Right kidney (tissue), 1 donor: ENCODE measurements around the gene TIMP2.
"Not testable (repeated sequence)": the region's sequence is repeated elsewhere in the genome, so short reads cannot be mapped to it uniquely, and the experiment has no call there.

ENCODE experiments used
- DNase-seq: peaks from one replicate; pipeline ENCODE4 v3.0.0-alpha.2; 2016

TIMP2 gene

DNA sequence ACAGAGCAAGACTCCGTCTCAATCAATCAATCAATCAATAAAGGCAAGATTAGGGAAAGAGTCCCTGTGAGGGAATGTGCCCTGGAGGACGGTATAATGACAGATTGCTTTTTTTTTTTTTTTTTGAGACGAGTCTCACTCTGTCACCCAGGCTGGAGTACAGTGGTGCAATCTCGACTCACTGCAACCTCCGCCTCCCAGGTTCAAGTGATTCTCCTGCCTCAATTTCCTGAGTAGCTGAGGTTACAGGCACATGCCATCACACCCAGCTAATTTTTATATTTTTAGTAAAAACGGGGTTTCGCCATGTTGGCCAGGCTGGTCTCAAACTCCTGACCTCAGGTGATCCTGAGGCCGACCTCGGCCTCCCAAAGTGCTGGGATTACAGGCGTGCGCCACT lies 35.1 kb downstream of the TIMP2 start:
- DNase-seq: not testable (repeated sequence)

DNA sequence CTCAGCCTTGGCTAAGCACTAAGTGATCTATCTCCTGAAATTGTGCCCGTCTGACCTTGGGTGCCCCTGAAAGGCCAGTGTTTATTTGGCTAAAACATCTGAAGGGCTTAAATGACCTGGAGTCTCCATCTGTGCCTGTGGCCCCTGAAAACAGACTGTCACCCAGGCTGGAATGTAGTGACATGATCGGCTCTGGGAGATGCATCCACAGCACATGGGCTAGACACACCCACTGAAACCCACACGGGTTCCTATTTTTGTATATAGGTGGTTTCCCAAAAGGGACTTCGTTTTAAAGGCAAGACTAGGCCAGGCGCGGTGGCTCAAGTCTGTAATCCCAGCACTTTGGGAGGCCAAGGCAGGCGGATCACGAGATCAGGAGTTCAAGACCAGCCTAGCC lies 35.7 kb downstream of the TIMP2 start:
- DNase-seq: no peak

DNA sequence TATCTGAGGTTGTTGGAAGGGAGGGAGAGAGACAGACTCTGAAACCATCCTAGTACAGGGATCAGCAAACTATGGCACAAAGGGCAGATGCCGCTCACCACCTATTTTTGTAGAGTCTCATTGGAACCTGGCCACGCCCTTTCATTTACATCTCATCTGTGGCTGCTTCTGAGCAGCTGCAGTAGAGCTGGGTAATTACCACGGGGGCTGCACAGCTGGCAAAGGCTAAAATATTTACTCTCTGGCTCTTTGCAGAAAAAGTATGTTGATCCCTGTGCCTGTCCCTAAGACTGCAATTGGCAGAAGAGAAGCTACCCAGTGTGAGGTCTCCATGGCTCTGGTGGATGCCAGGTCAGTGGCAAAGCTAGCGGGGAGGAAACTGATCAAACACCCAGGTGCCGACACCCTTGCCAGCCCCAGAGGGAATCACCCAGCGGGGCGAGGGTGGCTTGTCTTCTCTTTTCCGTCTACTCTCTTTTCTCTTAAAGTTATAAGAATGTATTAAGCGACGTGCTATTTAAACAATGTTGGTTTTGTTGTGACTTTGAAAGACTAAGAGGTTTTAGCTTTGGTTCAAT lies 36.2 kb downstream of the TIMP2 start:
- DNase-seq: no peak

DNA sequence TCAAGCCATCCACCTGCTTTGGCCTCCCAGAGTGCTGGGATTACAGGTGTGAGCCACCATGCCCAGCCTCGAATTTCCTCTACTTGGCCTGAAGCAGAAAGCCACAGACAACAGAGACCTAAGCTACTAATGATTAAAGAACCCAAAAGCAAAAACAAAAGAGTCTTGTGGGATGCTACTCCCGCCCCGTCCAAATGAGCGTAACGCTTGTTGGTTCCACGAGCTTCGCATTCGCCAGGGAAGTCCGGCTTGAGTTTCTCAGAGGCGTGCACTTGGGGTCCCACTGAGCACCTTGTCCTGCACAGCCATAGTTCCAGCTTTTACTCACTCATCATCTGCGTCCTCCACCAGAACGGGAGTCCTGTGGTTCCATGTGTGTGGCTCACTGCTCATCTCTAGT lies 38.2 kb downstream of the TIMP2 start:
- DNase-seq: no peak

DNA sequence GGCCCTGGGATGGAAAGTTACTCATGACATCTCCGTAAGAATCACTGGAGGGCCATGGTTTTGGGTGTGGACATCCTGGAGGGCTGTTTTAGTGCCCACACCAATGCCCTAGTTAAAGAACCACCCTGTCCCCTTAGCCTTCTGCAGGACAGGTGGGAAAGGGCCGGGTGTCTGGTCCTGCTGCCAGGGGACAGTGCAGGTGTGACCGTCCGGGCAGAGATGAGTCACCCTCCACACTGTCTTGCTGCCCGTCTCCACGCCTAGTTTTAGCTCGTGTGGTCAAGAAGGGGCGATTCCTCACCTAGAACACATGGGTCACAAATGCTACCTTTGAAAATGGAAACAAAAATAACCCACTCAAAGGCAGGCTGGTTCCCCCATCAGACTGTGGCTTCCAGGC lies 39.2 kb downstream of the TIMP2 start:
- DNase-seq: no peak

DNA sequence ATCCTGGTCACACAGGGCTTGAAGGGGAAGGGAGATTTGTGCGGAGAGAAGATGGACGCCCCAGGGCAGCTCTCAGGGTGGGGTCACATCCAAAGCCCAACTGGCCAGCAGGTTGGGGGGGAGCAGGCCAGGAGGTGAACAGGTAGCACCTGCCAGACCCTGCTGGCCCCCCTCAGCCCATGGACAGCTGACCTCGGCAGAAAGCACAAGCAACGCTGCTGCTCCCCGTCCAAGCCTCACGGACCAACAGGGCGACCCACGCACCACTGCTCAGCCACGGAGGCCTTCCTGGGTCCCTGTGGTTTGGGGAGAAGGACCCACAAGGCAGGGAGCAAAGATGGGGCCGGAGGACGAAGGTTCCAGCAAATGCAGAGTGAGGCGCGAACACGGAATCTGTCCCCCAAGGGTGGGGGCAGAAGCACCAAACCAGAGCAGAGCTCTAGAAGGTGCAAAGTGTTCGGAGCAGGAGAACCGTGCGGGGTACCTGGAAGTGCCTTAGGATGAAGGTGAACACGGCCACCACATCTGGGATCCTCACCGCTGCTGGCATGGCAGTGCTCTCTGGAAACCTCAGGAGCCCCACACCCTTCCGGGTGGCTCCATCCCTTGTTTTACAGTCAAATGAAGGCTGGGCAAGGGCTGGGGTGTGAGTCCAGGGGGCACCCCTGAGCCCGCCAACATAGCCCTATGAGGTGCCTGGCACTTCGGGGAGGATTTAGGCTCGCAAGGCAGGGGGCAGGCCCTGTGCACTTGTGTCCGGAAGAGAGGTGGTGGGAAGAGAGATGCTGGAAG lies 40.1 kb downstream of the TIMP2 start:
- DNase-seq: no peak

DNA sequence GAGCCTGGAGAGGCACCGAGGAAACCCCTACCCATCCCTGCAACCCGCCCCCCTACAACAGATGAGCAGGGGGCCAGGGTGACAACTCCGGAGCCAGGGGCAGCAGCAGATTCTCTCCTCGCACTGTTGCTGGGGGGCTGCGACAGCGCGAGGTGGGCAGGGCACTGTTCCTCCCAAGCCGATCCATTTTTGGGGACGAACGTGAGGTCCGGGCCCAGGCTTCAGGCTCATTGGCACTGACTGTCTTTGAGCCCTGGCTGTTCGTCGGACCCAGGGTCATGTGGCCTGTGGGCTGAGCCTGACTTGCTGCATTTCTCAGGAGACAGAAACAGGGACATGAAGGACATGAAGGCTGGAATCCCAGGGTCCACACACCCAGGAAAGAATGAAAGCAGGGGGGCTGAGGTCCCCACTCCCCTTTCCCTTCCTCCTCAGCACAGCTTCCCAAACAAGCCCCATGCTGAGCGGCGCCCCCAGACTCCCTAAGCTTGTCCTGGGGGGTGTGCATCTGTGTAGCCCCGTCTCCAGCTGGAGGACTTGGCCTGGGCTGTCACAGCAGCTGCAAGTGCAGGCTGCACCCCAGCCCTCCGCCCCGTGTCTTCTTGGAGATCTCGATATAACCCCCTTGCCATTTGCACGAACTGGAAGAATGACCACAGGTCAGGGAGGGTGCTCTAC lies 40.9 kb downstream of the TIMP2 start:
- DNase-seq: peak; percentile 31

DNA sequence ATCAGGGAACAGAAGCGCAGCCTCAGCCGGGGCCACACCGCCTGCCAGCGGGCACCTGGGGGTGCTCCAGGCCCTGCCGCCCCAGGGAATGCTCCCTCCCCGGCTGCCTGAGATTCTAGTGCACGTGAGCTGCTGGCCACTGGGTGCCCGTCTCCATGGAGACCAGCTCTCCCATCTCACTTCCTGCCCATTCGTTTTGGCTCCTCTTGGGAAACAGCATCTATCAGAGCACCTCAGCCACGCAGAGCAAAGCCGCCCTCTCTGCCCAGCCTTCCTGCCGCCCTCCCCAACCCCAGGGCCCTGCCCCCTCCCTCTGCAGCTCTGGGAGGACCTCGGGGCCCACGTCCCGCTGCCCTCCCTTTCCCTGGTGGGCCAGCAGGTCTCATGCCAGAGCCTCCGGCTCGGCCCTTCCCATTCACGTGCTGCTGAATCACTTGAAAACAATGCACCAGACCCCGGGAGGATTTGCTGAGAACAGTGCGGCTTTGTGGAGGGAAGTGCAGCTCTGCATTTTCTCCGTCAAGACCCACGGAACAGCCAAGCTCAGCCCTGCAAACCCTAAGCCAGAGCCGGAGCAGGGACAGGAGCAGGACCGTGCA lies 41.6 kb downstream of the TIMP2 start:
- DNase-seq: peak; percentile 50

DNA sequence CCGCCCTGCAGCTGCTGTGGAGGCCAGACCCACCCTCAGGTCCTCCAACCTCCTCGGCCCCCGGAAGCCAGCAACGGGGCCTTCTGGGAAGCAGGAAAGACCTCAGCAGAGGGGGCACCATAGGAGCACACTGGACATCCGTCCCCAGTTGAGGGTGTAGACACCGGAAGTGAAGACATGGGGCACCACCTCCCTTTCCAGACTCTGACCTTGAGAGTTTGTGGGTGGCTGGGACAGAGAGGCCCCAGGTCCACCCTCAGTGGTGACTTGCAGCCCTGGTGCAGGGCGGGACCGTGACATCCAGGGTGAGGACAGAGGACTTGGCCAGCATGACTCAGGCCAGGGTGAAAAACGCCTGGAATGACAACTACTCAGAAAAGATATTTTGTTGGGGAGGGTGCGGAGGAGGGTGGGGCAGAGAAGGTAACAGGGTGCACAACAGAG lies 42.1 kb downstream of the TIMP2 start:
- no peak for DNase-seq

DNA sequence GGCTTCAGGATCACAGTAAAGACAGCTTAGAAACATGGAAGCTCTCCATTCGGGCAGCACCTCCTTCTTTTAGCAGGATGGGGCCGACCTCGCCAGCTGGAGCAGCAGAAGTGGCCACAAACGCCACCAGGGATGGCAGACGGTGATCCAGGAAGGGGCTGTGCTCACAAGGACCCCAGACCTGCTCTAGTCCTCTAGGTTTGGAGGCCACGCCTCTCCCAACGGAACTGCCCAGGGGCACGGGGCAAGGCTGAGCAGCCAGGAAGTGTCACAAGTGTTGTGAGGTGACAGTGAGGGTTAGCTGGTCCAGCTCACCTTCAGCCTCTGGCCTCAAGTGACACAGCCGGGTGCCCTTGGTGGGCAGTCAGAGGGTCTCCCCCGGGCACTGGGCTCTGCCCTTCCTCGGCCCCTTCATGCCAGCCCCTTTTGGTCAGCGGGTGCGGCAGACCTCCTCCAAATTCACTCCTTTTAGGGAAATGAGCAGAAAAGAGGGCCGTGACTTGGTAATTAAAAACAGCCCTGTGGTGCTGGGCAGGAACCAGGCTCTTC lies 42.6 kb downstream of the TIMP2 start:
- no peak for DNase-seq

DNA sequence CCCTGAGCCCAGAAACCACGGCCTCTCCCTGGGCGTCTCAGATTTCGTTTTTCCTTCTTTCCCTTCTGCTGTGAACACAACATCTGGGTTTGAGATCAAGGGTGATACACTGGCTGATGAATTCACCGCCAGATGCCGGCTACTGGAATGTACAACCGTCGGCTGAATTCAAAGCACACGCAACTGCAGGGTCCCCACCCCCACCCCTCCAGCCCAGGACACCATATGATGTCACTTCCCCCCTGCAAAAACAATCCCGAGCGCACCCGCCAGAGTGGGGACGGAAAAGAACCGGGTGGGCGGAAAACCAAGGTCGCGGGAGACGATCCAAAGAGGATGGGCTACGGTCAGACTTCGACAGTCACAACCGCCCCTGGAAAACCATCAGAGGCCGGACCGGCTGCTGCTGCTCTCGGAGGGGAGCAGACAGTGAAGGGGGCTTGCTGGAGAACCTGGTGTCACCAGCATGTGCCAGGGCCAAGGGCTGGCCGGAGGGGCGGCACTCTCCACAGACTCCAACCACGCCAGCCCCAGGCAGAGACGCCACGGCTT lies 45.5 kb downstream of the TIMP2 start:
- peak; percentile 65 for DNase-seq

DNA sequence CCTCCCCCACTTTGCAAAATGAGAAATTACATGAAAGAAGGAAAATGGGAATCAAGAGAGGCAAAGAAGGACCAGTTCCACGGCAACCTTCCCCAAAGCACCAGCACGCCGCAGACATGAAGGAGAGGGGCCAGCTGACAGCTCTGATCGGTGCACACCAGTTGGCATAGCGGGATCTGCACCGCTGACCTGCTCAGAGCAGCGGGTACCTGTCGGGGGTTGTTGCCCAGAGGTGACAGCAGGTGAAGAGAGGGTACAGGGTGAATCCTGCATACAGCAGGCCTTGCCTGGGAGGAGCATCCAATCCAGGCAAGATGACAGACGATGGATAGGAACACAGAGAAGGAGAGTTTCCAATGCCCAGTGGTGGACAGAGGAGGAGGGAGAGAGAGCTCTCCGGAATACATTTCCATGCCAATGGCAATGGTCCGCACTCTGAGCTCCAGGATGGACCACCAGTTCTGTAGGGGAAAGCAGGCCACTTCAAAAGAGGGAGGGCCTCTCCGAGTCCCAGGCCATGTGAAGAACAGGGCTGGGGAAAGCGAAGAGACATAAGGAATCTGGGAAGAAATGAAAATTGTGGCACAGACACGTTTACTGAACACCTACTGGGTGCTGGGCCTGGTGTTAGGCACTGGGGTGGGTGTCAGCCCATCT lies 46.2 kb downstream of the TIMP2 start:
- no peak for DNase-seq

DNA sequence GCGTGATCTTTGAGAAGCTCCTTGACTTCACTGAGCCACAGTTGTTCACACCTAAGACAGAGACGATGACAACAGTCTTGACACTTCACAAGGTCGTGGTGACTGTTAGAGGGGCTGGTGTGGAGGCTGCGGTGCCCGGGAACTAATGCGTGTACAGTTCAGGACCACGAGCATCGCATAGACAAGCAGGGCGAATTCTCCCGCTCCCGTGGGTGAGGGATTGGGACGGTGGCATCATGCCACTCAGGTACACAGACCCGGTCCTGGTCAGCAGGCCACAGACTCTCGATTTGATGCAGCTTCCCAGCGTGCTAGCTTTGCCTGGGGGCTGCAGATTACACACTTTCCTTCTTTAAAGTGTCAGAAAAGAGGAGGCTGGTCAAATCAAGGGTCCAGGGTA lies 46.9 kb downstream of the TIMP2 start:
- no peak for DNase-seq

DNA sequence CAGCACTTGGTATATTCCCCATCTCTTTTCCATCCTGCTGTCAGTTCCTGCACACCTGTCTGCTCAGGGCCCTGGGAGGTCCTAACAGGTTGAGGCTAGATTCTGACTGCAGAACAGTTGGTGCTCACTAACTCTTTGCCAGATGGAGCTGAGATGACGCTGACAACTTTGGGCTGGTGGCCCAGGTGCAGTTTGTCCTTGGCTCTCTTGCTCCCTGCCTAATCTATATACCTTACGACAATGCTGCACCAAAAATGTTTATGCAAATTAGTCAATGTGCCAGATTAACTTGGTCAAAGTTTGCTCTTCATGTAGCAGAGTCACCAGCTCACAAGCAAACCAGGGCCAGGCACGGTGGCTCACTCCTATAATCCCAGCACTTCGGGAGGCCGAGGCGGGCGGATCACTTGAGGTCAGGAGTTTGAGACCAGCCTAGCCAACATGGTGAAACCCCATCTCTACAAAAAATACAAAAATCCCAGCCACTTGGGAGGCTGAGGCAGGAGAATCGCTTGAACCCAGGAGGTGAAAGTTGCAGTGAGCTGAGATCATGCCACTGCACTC lies 48.2 kb downstream of the TIMP2 start:
- not testable (repeated sequence) for DNase-seq

DNA sequence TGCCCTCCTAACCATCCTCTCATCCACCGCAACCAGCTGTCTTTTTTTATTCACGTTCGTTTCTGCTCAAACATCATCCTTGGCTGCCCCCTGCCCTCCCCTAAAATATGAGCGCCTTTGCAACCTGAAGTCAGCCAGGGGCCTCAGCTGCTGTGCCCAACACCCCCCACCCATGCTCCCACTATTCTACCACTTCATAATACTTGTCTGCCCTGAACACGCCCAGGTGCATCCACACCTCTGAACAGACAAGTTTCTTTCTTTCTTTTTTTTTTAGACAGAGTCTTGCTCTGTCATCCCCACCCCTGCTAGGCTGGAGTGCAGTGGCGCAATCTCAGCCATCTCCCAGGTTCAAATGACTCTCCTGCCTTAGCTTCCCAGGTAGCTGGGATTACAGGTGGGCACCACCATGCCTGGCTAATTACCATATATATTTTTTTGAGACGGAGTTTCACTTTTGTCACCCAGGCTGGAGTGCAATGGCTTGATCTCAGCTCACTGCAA lies 49.0 kb downstream of the TIMP2 start:
- DNase-seq: no peak

DNA sequence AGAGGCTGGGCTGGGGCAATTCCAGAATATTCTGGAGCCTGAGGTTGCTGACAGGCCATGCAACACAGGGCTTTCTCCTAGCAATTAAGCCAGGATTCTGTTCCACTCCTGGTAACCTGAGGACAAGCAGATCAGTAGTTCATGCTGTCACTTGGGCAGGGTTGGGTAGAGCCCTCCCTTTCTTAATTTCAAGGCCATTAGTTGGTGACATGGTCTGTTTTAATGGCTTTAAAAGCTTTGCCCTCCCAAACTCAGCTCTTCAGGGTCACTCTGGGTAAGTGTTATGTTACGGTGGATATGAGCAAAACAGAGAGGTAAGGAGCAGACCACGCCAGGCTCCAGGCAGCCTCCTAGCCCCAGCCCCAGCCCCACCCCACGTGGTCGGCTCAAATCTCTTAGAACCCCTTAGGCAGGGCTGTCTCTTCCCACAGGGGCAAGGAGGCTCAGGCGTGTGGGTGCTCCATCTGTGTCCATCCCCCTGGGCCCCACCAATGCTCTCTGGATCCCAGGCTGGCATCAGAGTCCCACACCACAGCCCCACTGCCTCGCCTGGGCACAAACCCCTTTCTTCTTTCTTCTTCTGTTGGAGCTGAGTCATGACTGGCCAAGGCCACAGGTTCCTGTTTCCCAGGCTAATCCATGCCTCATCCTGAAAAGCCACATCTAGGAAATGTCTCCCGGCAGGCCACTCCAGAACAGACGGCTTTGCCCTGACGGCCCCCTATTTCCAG lies 49.7 kb downstream of the TIMP2 start:
- peak; percentile 22 for DNase-seq

DNA sequence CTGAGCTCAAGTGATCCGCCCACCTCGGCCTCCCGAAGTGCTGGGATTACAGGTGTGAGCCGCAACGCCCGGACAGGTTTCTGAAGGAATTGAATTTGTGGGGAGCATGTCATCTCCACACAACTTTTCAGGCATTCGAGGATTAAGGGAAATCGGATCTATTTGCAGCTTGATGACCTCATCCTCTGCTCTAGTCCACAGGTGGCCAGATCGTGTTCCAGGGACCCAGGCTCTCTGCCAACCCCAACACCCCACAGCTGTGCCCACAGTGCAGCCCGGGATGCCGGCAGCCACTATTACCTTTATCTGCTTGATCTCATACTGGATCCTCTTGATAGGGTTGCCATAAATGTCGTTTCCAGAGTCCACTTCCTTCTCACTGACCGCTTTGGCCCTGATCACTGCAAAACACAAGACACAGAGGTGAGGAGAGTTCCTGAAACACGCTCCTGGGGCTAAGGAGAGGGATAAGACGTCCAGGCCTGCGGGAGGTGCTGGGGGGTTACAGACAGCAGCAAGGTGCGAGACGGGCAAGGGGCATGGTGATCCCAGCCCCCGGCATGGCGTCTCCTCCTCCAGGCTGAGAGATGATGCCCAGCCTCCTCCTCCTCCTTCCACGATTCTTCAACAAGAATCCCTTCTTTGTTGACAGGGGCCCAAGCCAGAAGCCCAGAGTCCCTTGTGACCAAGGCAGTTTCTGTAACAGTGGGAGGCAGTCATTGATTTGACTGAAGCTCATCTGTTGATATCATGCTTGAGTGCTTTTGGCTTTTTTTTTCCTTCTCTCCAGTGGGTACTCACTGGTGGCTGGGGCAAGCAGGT lies 51.5 kb downstream of the TIMP2 start:
- DNase-seq: peak; percentile 38

DNA sequence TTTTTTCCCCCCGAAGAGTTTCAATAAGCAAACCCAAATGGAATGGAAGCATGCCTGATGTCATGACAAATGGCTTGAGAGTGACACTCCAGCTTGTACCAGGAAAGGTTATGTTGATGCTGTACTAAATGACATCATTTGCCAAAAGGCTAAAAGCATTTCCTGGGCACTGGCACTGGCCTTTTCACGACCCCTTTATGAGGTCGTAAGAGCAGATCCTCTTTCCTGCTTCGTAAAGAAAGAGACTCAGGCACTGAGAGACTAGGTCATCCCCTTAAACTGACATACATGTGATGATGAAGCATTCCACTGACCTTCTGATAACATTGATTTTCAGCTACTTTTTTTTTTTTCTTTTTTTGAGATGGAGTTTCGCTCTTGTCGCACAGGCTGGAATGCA lies 52.7 kb downstream of the TIMP2 start:
- DNase-seq: no peak

DNA sequence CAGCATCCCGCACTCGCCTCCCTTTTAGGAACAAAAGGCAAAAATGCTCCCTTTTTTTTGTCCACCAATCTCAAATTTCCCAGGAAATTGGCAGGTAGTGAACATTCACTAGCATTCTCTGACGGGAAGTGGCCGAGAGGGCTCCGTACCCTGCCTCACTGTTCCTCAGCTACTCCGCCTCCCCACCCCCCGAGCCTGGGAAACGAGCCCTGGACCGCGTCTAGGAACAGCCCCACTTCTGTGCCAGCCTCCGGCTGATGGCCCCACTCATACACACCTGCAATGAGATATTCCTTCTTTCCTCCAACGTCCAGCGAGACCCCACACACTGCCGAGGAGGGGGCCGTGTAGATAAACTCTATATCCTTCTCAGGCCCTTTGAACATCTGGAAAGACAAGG lies 54.6 kb downstream of the TIMP2 start:
- DNase-seq: no peak

DNA sequence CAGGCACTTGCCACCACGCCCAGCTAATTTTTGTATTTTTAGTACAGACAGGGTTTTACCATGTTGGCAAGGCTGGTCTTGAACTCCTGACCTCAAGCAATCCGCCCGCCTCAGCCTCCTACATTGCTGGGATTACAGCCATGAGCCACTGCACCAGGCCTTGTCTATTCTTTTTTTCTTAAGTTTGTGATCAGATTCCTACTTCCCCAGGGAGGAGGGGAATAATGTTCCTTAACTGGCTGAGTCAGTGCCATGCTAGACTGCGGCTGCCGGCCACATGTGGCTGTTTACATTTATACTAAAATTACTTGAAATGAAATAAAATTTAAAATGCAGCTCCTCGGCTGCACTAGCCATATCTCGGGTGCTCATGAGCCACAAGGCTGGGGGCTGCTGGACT lies 56.8 kb downstream of the TIMP2 start:
- no peak for DNase-seq
